ENCODE measurements around the gene C1QTNF6.
"Not testable (repeated sequence)": the region's sequence is repeated elsewhere in the genome, so short reads cannot be mapped to it uniquely, and the experiment has no call there.

C1QTNF6 gene

DNA sequence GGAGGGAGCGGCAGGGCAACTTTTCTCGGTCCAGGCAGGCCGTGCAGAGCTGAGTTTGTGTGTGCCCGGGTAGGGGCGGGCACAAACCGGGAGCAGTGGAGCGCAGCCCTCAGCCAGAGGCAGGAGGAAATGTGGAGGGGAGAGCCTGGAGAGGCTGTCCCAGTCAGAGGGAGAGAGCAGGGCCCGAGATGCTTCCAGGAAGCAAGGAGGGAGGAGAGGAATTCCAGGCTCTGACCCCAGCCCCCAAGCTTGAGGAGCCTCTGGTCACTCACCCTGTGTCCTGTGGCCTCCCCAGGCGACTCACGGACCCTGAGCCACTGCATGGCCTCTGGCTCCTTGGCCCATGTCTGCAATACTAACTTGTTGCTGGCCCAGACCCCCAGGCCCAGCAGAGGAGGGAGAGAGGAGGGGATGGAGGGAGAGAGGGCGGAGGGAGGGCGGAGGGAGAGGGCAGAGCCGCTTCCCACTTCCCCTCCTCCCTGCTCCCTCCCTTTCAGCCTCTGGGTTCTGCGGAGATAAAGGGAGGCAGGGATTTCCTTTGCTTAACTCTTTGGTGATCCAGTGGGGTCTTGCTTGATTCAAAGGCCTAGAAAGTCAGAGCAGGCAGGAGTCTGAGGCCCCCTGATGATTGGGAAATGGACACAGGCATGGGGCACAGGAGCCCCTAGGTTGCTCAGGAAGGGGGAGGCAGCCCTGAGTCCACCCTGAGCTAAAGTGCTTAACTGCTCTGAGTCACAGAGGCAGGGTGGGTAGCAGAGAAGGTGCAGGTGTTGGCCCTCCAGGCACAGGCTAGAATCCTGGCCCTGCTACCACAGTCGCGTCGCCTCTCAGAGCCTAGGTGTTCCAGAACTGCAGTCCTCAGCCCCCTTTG lies at the start of gene C1QTNF6:
TSS of gene C1QTNF6 (minus strand) at position 357 of the 871 bp plus-strand sequence. CDS start at position 323, 34 bp downstream.
- no peak for DNase-seq

DNA sequence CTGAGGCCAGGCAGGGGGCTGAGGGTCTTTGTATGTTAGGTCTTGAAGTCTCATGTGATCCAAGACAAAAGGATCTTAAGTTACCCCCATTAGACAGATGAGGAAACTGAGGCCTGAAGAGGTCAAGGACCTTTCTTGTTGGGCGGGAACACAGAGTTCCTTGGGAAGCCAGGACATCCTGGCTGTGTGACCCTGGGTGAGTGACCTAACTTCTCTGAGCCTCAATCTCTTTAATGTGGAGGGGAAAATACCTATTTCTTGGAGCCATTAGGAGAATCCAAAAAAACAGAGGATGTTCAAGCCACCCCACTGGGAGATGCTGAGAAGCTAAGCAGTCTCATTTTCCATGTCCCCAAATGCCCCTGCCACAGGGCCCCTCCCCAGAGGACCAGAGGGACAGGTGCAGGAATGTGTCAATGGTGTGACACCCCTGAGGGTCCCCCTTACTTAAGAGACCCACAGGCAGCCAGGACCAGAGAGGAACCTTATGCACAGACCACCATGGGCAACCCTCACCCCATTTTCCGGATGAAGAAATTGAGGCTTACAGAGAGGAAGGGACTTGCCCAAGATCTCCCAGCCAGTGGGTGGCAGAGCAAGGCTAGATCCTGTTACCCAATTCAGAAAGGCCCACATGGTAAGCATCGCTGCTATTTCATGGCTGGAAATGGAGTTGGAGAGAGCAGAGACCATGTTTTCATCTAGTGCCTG lies 48.0 kb upstream of the C1QTNF6 start:
- DNase-seq, result no peak

DNA sequence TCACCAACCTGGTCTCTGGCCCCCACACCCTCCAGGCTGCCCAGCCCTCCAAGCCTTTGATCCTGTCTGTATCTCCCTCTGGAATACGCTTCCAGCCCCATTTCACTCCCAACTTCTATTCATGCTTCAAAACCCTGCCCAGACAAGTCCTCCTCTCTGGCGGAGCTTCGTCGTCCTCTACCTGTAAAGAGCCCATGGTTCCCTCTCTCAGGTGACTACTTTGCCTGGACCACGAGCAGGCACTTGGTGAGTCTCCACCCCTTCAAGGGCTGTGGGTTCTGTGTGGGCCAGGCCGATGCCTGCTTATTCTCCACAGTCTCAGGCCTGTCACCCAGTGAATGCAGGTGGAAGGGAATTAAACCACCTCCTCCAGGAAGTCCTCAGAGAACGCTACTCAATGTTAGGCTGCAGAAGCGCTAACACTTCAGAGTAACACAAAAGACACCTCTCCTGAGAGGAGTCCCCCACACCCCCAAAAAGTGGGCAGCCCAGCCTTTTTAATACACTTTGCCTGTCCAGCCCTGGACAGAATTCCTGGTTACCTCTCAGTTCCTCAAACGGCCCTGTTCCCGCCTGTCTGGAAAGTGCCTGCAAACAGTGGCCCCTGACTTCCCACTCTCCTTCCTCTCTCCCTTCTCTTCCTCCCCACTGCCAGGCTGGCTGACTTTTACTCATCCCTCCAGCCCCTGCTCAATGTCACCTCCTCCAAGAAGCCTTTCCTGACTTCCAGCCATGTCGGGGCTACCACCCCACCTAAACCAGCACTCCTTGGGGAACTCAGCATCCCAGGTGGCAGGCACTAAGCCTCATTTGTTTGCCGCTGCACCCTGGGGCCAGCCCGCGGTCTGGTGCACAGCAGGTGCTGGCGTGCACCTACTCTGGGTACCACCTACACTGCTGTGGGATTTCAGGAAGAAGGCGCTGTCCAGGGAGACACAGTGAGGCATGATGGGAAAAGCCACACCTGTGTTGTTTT lies 47.0 kb upstream of the C1QTNF6 start:
- no peak for DNase-seq

DNA sequence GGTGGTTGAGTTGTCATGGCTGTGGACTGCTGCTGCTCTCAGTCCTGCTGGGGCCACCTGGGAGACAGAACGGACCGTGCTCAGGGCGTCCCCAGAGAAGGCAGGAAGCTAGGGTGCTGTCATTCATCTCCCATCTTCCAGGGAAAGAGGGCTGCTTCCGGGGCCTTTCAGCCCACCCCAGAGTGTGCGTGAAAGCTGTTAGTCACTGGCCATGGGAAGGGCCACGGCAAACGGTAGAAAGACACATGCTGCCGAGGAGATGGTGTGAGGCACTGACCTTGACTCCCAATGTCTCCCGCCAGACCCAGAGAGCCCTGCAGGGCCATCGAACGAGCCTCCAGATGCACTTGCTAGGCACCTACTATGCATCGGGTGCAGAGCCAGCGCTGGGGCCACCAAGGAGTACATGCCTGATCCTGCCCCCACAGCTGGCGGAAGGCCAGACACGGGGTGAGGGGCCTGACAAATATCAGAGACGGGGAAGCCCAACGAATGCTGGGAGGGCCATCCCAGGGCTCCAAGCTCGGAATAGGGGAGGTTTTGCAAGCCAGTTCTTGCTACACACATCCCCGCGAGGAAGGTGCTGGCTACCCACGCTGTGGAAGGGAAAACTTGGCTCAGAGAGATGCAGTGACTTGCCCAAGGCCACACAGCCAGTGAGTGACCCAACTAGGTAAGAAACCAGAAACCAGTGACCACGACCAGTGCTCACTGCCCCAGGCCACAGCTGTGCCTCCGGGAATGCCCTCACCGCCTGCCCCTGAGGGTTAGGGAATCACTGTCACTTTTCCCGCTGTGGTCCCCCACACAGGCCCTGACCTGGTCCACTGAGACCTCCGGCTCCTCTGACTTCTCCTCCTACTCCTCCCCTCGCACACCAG lies 45.9 kb upstream of the C1QTNF6 start:
- DNase-seq, result no peak

DNA sequence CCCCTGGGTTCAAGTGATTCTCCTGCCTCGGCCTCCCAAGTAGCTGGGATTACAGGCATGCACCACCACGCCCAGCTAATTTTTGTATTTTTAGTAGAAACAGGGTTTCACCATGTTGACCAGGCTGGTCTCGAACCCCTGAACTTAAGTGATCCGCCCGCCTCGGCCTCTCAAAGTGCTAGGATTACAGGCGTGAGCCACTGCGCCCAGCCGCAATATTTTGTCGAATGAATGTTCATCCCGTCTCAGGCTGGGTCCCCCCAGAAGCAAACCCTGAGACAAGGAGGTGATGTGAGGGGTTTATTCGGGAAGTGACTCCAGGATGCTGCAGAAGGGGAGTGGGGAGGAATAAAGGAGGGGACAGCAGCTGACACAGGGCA lies 45.3 kb upstream of the C1QTNF6 start:
- not testable (repeated sequence) for DNase-seq

- no peak for DNase-seq
Measured at GRCh38 chr22:37232140-37232998, 44.3 kb upstream of the C1QTNF6 start.

DNA sequence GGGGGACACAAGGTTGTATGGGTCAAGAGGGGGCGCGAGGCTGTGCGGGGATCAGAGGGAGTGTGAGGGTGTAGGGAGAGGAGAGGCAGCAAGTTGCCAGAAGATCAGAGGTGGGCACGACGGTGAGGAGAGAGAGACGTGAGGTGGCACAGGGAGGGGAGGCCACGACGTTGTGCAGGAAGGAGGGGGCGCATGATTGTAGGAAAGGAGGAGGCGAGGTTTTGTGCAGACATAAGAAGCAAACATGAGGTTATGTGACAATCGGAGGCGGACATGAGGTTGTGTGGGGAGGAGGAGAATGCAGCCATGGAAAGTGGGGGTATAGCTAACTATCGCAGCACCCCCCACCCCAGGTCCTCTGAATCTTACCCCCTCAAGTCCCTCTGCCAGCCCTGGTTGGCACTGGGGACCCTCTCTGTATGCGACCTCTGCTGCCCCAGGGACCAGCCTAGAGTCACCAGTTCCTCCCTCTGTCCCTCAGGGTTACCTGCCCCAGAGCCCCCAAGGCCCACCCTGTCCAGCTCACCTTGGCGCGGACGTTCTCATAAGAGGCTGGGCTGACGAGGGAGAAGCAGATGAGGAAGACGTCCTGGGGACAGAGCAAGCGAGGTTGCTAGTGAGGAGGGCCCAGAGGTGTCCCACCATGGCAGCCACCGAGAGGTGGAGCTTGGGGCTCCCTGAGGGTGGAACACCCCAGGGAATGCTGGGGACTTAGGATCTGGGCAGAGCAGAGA lies 43.5 kb upstream of the C1QTNF6 start:
- no peak for DNase-seq

GRCh38 chr22:37230673-37231405 lies 42.8 kb upstream of the C1QTNF6 start:
- no peak for DNase-seq

DNA sequence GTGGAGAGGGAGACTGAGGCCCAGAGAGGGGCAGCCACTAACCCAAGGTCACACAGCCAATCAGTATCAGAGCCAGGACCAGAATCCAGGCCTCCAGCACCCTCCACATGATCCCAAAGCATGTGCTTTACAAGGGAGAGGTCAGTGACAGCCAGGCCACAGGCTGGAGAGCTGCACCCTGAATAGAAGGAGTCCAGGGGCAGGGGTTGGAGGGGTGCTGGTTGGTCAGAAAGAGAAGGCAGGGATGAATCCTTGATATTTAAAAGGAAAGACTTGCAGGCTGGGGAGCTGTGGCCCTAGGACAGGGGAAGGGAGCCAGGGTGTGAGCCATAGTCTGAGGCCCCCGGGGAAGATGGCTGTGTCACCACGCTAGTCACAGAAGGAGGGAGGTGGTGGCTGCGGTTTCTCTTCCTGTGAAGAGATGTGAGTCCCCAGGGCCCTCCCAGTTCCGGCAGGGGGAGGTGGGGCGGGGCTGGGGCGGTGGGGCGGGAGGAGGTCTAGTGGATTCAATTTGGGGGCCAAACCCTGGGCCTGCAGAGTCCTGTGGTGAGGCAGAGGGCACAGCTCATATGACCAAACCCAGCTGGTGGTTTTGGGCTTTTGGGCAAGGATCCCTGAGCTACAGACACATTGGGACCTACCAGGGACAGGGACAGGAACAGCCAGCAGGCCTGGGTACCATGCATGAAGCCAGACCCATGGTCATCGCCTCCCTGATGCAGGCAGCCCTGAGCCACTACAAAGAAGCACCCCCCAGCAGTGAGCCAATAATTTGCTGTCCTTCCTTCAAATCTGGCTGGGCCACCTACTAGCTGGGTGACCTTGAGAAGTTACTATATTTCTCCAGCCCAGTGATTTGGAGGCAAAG lies 42.0 kb upstream of the C1QTNF6 start:
- DNase-seq, result no peak

- no peak for DNase-seq
Measured at GRCh38 chr22:37229012-37229804, 41.2 kb upstream of the C1QTNF6 start.

DNA sequence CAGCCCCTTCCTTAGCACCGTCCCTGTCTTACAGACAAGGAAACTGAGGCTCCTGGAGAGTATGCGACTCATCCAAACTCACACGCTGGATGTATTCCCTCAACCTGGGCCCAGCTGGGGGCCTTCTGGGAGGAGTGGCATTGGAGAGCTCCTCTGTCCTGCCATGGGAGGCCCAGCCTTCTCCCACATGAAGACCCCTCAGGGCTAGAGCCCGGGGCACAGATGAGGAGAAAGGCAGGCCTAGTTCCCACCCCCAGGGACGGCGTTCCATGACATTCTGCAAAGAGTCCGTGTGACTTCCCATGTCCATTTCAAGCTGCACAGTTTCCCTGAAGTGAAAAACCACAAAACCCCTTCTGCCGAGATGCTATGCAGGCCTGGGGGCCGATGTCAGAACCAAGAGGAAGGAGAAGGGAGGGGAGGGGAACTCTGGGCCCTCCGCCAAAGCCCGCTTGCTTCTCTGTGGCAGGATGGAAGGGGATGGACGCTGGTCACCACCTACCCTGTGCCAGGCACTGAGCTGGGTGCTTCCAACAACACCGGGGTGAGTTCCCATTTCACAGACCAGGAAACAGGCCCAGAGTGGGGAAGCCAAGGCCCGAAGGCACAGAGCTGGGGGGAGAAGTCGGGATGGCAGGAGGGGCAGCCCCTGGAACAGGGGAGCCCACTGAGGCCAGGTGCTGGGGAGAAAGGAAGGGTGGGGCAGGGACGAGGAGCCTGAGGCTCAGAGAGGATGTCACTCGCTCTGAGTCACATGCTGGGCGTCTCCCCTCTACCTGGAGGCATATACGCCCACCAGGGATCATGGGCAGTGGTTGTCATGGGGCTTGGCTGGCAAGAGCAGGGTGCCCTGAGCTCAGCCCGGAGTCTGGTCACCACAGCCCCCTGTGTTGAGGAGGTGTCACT lies 40.3 kb upstream of the C1QTNF6 start:
- peak in 8 of 58 donors; percentile 5 to 27 (median 14) for DNase-seq

DNA sequence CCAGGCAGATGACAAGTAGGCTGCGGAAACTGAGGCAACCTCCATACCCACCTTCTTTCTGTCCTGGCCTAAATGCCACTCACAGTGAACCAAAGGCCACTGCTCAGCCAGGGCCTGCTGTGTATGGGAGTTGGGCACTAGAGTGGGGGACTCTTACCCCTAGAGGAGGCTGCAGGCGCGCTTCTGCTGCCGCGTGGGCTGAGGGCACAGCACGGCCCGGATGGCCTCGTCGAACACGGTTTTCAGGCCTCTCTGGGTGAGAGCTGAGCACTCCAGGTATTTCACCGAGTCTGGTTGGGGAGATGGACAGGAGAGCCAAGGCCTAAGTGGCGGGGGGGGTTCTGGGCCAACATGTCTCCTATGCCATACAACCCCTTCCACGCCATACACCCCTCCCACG lies 38.5 kb upstream of the C1QTNF6 start:
- no peak for DNase-seq

DNA sequence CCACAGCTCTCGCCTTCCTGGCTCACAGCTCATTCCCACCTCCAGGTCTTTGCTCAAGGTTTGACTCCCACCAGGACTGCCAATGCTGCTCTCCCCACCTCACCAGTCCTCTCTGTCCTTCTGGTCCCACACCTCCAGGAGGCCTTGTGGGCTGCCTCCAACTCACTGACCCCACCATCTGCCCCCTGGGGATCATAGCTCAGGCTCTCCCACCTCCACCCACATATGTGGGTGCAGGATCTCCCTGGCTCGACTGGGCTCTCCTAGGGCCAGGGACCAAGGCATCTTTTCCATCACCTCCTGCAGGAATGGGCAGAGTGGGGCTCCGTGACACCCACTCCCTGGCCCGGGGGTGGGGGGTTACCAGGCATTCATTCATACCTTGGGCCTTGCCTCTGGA lies 38.0 kb upstream of the C1QTNF6 start:
- no peak for DNase-seq

- DNase-seq, result no peak
Measured at GRCh38 chr22:37225481-37225880, 37.4 kb upstream of the C1QTNF6 start.
